ENCODE measurements around the gene COX7B2. TPM values are rescaled to one million over a fixed set of nuclear protein-coding genes. Genes with fewer than 3 reads are reported as not detected.

The COX7B2 gene
- total RNA-seq, 6 experiments from 2014 or later, result not detected

GRCh38 chr4:46908148-46908547, 897 bp downstream of the COX7B2 start:
- Histone ChIP-seq H3K27ac (no peak overlapping the region), H3K4me3 (no peak overlapping the region), H3K27me3 (no peaks in the 10 kb centered on the region), H3K9me3 (no peaks in the 10 kb centered on the region), H3K36me3 (no peaks in the 10 kb centered on the region), H3K4me1 (no peaks in the 10 kb centered on the region)
- 67% methylated on average over 4 of the region's 4 CpGs for WGBS (ENCODE audit: insufficient coverage, low coverage, low lambda C conversion rate, missing lambda C conversion rate)
- ATAC-seq (no peak), DNase-seq (no peak)
- intact Hi-C loops (cut with DNase I), result no loop called here
- TF ChIP-seq CTCF (IDR thresholded peaks at IDR 0.05) (no peak), POLR2A (IDR thresholded peaks at IDR 0.05) (no peak)

GRCh38 chr4:46900082-46900481, 9.0 kb downstream of the COX7B2 start:
- 50% methylated on average over 1 of the region's 1 CpG for WGBS (ENCODE audit: insufficient coverage, low coverage, low lambda C conversion rate, missing lambda C conversion rate)
- no peak for TF ChIP-seq POLR2A (IDR thresholded peaks at IDR 0.05)
- no peak for TF ChIP-seq CTCF (IDR thresholded peaks at IDR 0.05)
- Histone ChIP-seq H3K36me3 (no peaks in the 10 kb centered on the region), H3K27me3 (no peaks in the 10 kb centered on the region), H3K27ac (no peak overlapping the region), H3K4me1 (no peaks in the 10 kb centered on the region), H3K4me3 (no peak overlapping the region), H3K9me3 (no peaks in the 10 kb centered on the region)
- intact Hi-C loops (cut with DNase I), result no loop called here
- no peak for ATAC-seq
- no peak for DNase-seq

GRCh38 chr4:46894826-46895225, 14.2 kb downstream of the COX7B2 start:
- Histone ChIP-seq H3K4me3 (no peak overlapping the region), H3K27me3 (no peaks in the 10 kb centered on the region), H3K27ac (no peak overlapping the region), H3K9me3 (no peaks in the 10 kb centered on the region), H3K36me3 (no peaks in the 10 kb centered on the region), H3K4me1 (no peaks in the 10 kb centered on the region)
- WGBS (ENCODE audit: insufficient coverage, low coverage, low lambda C conversion rate, missing lambda C conversion rate), result 18% methylated on average over 5 of the region's 5 CpGs
- no peak for ATAC-seq
- TF ChIP-seq CTCF (IDR thresholded peaks at IDR 0.05), result no peak
- no peak for TF ChIP-seq POLR2A (IDR thresholded peaks at IDR 0.05)
- intact Hi-C loops (cut with DNase I), result no loop called here
- DNase-seq, result no peak

DNA sequence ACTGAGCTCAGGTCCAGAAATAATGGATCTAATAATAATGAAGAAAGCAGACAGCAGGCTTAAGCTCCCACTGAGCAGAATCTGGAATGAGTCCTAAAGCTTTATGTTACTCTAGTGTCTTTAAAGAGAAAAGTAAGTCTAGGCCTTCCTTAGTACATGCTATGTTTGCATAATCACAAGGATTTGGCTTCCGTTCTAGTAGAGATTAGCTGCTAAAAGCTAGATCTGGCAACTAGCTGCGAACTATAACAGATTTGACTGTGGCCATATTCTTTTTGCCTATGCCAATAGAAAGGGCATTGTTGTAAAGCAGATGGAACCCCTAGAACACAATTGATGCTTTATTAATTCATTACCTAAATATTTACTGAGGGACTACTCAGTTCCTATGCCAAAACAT, 19.0 kb downstream of the COX7B2 start:
- DNase-seq (no peak), ATAC-seq (no peak)
- H3K27ac ChIP-seq, result no peak overlapping the region
- intact Hi-C loops (cut with DNase I), result no loop called here
- no peaks in the 10 kb centered on the region for H3K9me3 ChIP-seq
- TF ChIP-seq CTCF (IDR thresholded peaks at IDR 0.05) (no peak), POLR2A (IDR thresholded peaks at IDR 0.05) (no peak)
- no peaks in the 10 kb centered on the region for H3K27me3 ChIP-seq
- H3K36me3 ChIP-seq, result no peaks in the 10 kb centered on the region
- WGBS (ENCODE audit: insufficient coverage, low coverage, low lambda C conversion rate, missing lambda C conversion rate), result 48% methylated on average over 2 of the region's 2 CpGs
- no peak overlapping the region for H3K4me3 ChIP-seq
- no peaks in the 10 kb centered on the region for H3K4me1 ChIP-seq

DNA sequence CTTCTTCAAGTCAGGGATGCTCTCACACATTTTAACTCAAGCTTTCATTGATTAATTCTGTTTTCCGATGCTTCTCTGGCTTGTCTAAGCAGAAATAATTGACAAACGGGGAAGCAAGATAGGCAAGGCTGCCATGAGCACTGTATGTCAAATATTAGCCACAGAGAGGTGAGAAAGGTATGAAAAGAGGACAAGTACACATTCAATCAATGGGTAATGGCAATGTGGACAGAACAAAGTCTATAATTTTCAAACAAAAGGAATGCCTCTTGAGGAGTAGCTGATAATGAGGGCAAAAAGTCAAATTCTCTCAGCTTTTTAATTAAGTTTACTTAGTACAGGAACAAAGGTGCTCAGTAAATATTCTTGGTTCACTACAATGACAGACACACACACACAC, 19.6 kb downstream of the COX7B2 start:
- TF ChIP-seq CTCF (IDR thresholded peaks at IDR 0.05), result no peak
- 16% methylated on average over 2 of the region's 2 CpGs for WGBS (ENCODE audit: insufficient coverage, low coverage, low lambda C conversion rate, missing lambda C conversion rate)
- H3K4me3 ChIP-seq, result no peak overlapping the region
- no peaks in the 10 kb centered on the region for H3K27me3 ChIP-seq
- no peaks in the 10 kb centered on the region for H3K9me3 ChIP-seq
- no peaks in the 10 kb centered on the region for H3K4me1 ChIP-seq
- no peak overlapping the region for H3K27ac ChIP-seq
- no peak for DNase-seq
- H3K36me3 ChIP-seq, result no peaks in the 10 kb centered on the region
- intact Hi-C loops (cut with DNase I), result no loop called here
- ATAC-seq, result peak in 1 of 4 donors; percentile 34
